H1 (cell line): ENCODE results near the gene CACNG8. TPM values are rescaled to one million over a fixed set of nuclear protein-coding genes. Genes with fewer than 3 reads are reported as not detected.

Source experiments
- CTCF ChIA-PET: fragments of 300-600 bp; sonication (Branson Sonifier 250); formaldehyde crosslinking; loops from one replicate; lab custom pipeline; 2021; ENCODE audit not compliant: partially characterized antibody; lab: Charles Lee
- POLR2A ChIA-PET: fragments of 300-600 bp; sonication (Branson Sonifier 250); formaldehyde crosslinking; loops from one replicate; lab custom pipeline; 2021; ENCODE audit warnings: inconsistent platforms; ENCODE audit not compliant: partially characterized antibody; lab: Charles Lee
- DNase-seq, 2 experiments: peaks; one replicate each; pipeline versions ENCODE4 v3.0.0 to v3.0.0-alpha.2; 2010 to 2022; ENCODE audit warnings: low spot score in 2 of 2, low read depth in 1 of 2, mixed read lengths in 1 of 2
- FAIRE-seq: peaks from 2 replicates; lab custom pipeline; 2011; peaks lifted over from hg19 to GRCh38; lab: Jason Lieb, UNC
- H2AFZ ChIP-seq: 2 replicates; pipeline ENCODE4 v1.8.1; 2012; ENCODE audit warnings: low read length, inconsistent platforms
- H2AK5ac ChIP-seq: 2 replicates; pipeline ENCODE4 v1.6.1; 2013; ENCODE audit warnings: low read depth, low read length
- H2BK120ac ChIP-seq: replicated peaks from 2 replicates; pipeline ENCODE3; 2013; ENCODE audit warnings: low read depth, low read length, inconsistent platforms
- H2BK12ac ChIP-seq: 2 replicates; pipeline ENCODE4 v1.6.1; 2013; ENCODE audit warnings: low read depth, low read length
- H2BK15ac ChIP-seq: 2 replicates; pipeline ENCODE4 v1.6.1; 2013; ENCODE audit warnings: low read length
- H2BK20ac ChIP-seq: 2 replicates; pipeline ENCODE4 v1.6.1; 2013; ENCODE audit warnings: low read length
- H2BK5ac ChIP-seq: 2 replicates; pipeline ENCODE4 v1.6.1; 2013; ENCODE audit warnings: low read depth, low read length
- H3K14ac ChIP-seq: 2 replicates; pipeline ENCODE4 v1.6.1; 2013; ENCODE audit warnings: inconsistent platforms; ENCODE audit not compliant: insufficient read length
- H3K18ac ChIP-seq: 2 replicates; pipeline ENCODE4 v1.6.1; 2013; ENCODE audit warnings: low read length; ENCODE audit errors: extremely low read depth
- H3K23ac ChIP-seq: 2 replicates; pipeline ENCODE4 v1.6.1; 2013; ENCODE audit warnings: inconsistent platforms; ENCODE audit not compliant: insufficient read length
- H3K23me2 ChIP-seq: 2 replicates; pipeline ENCODE4 v1.6.1; 2013; ENCODE audit warnings: low read depth, low read length
- H3K27ac ChIP-seq: 2 replicates; pipeline ENCODE4 v1.6.1; 2011; ENCODE audit warnings: low read depth, low read length, inconsistent platforms
- H3K27me3 ChIP-seq, 4 experiments: replicated peaks in 1 of 4; 1 replicate in 1 of 4; 2 replicates in 3 of 4; pipeline versions ENCODE4 v1.6.1 to v1.8.1; 2011 to 2013; ENCODE audit warnings: low read length in 3 of 4, mild to moderate bottlenecking in 3 of 4, inconsistent platforms in 2 of 4, mixed read lengths in 2 of 4, moderate library complexity in 1 of 4; ENCODE audit not compliant: control insufficient read depth in 3 of 4, insufficient read depth in 3 of 4; ENCODE audit errors: extremely low read depth in 1 of 4
- H3K36me3 ChIP-seq, 4 experiments: 2 replicates each; pipeline versions ENCODE4 v1.6.1 to v1.8.1; 2011 to 2013; ENCODE audit warnings: mild to moderate bottlenecking in 4 of 4, low read length in 3 of 4, moderate library complexity in 2 of 4, control low read depth in 1 of 4, inconsistent platforms in 1 of 4; ENCODE audit not compliant: insufficient read depth in 4 of 4, control insufficient read depth in 2 of 4
- H3K4ac ChIP-seq: replicated peaks from 2 replicates; pipeline ENCODE3; 2013; ENCODE audit warnings: low read length, low read depth, mixed read lengths, inconsistent platforms; ENCODE audit not compliant: insufficient read length
- H3K4me1 ChIP-seq, 4 experiments: replicated peaks in 1 of 4; 1 replicate in 1 of 4; 2 replicates in 3 of 4; pipeline versions ENCODE4 v1.6.1 to v1.8.1; 2011 to 2013; ENCODE audit warnings: low read length in 3 of 4, inconsistent platforms in 2 of 4, mixed read lengths in 1 of 4; ENCODE audit not compliant: insufficient read depth in 4 of 4, control insufficient read depth in 3 of 4
- H3K4me2 ChIP-seq, 2 experiments: 2 replicates each; pipeline versions ENCODE4 v1.6.1 to v1.8.1; 2011 to 2013; ENCODE audit warnings: low read depth in 2 of 2, low read length in 2 of 2, control low read depth in 1 of 2, inconsistent platforms in 1 of 2, mild to moderate bottlenecking in 1 of 2; ENCODE audit not compliant: insufficient read depth in 1 of 2
- H3K4me3 ChIP-seq, 4 experiments: fragments of 200-600, 300-600 bp in 1 of 4; sonication (generic), shearing (Covaris generic), sonication (Bioruptor Twin) in 1 of 4; 2 replicates each; pipeline versions ENCODE4 v1.5.1 to v1.8.1; 2011 to 2016; ENCODE audit warnings: low read length in 4 of 4, low read depth in 3 of 4, control low read depth in 2 of 4, inconsistent platforms in 2 of 4, mild to moderate bottlenecking in 2 of 4, mixed read lengths in 1 of 4, moderate library complexity in 1 of 4; ENCODE audit not compliant: insufficient read depth in 2 of 4; ENCODE audit errors: extremely low read depth in 1 of 4
- H3K56ac ChIP-seq: replicated peaks from 2 replicates; pipeline ENCODE3; 2013; ENCODE audit warnings: low read depth, mild to moderate bottlenecking, mixed read lengths, low read length, inconsistent platforms; ENCODE audit not compliant: insufficient read length
- H3K79me1 ChIP-seq: 2 replicates; pipeline ENCODE4 v1.6.1; 2013; ENCODE audit warnings: low read depth, low read length, control low read depth
- H3K79me2 ChIP-seq, 2 experiments: 2 replicates each; pipeline versions ENCODE4 v1.6.1 to v1.8.1; 2012 to 2013; ENCODE audit warnings: low read length in 2 of 2, mild to moderate bottlenecking in 2 of 2, inconsistent platforms in 1 of 2; ENCODE audit not compliant: insufficient read depth in 2 of 2, control insufficient read depth in 1 of 2
- H3K9ac ChIP-seq, 4 experiments: replicated peaks in 1 of 4; 1 replicate in 1 of 4; 2 replicates in 3 of 4; pipeline versions ENCODE4 v1.6.1 to v1.8.1; 2011 to 2013; ENCODE audit warnings: low read depth in 3 of 4, low read length in 3 of 4, control low read depth in 2 of 4, mild to moderate bottlenecking in 2 of 4, moderate library complexity in 2 of 4, inconsistent platforms in 1 of 4; ENCODE audit errors: extremely low read depth in 1 of 4
- H3K9me3 ChIP-seq, 2 experiments: 2 replicates each; pipeline versions ENCODE4 v1.6.1 to v1.8.1; 2012 to 2013; ENCODE audit warnings: mild to moderate bottlenecking in 2 of 2, moderate library complexity in 2 of 2, control low read depth in 1 of 2, inconsistent platforms in 1 of 2, low read depth in 1 of 2, low read length in 1 of 2, mixed read lengths in 1 of 2; ENCODE audit not compliant: insufficient read depth in 2 of 2
- H4K20me1 ChIP-seq, 2 experiments: replicated peaks in 1 of 2; 2 replicates each; pipeline versions ENCODE3 to v1.8.1; 2011 to 2013; ENCODE audit warnings: inconsistent platforms in 2 of 2, low read length in 2 of 2, mild to moderate bottlenecking in 1 of 2; ENCODE audit not compliant: insufficient read depth in 2 of 2, control insufficient read depth in 1 of 2
- H4K5ac ChIP-seq: 2 replicates; pipeline ENCODE4 v1.6.1; 2013; ENCODE audit warnings: low read length, low read depth, mixed read lengths, inconsistent platforms; ENCODE audit not compliant: insufficient read length
- H4K8ac ChIP-seq: 2 replicates; pipeline ENCODE4 v1.8.0; 2013; ENCODE audit warnings: mild to moderate bottlenecking, moderate library complexity, low read length, inconsistent platforms; ENCODE audit not compliant: insufficient read depth; ENCODE audit errors: extremely low read depth
- H4K91ac ChIP-seq: replicated peaks from 2 replicates; pipeline ENCODE3; 2013; ENCODE audit warnings: low read length, mixed read lengths, inconsistent platforms; ENCODE audit not compliant: insufficient read length
- CBX5 ChIP-seq: fragments of 300-800, 300-1000 bp; sonication (generic); IDR thresholded peaks from 2 replicates; pipeline ENCODE4 v1.7.1; 2016; ENCODE audit warnings: antibody characterized with exemption, low read length, low read depth
- CEBPB ChIP-seq: IDR thresholded peaks from 2 replicates; pipeline ENCODE4 v1.6.1; 2012; ENCODE audit warnings: low read depth, low read length
- EGR1 ChIP-seq: IDR thresholded peaks from 2 replicates; pipeline ENCODE4 v1.6.1; 2011; ENCODE audit warnings: low read depth, low read length, borderline replicate concordance
- EP300 ChIP-seq, 2 experiments: IDR thresholded peaks; 1 replicate in 1 of 2; 2 replicates in 1 of 2; pipeline ENCODE4 v1.6.1; 2011 to 2012; ENCODE audit warnings: low read depth in 2 of 2, low read length in 2 of 2, mild to moderate bottlenecking in 2 of 2, borderline replicate concordance in 1 of 2, inconsistent platforms in 1 of 2, moderate library complexity in 1 of 2
- HDAC2 ChIP-seq, 2 experiments: fragments of 300-600 bp in 1 of 2; sonication (generic) in 1 of 2; IDR thresholded peaks; 2 replicates each; pipeline ENCODE4 v1.6.1; 2011 to 2012; ENCODE audit warnings: low read depth in 2 of 2, low read length in 2 of 2, mild to moderate bottlenecking in 2 of 2, moderate library complexity in 2 of 2, borderline replicate concordance in 1 of 2, inconsistent platforms in 1 of 2
- HDAC6 ChIP-seq: IDR thresholded peaks from one replicate; pipeline ENCODE4 v1.7.1; 2012; ENCODE audit warnings: low read depth, mild to moderate bottlenecking, inconsistent platforms, low read length, moderate library complexity
- KDM1A ChIP-seq: fragments of 200-600, 300-600 bp; sonication (generic); IDR thresholded peaks from 2 replicates; pipeline ENCODE4 v1.7.1; 2016; ENCODE audit warnings: mild to moderate bottlenecking, low read length, borderline replicate concordance
- NRF1 ChIP-seq: IDR thresholded peaks from 2 replicates; pipeline ENCODE4 v1.6.1; 2011; ENCODE audit warnings: mild to moderate bottlenecking, low read depth, low read length, improper control_type of control experiment
- RXRA ChIP-seq: IDR thresholded peaks from 2 replicates; pipeline ENCODE4 v1.6.1; 2011; ENCODE audit warnings: low read depth, mild to moderate bottlenecking, low read length, moderate library complexity; ENCODE audit not compliant: insufficient read depth
- WGBS, 2 experiments: shearing (Covaris generic) in 1 of 2; methylation state at CpG; one replicate each; pipeline versions ENCODE4 v1.1.6 to v1.1.7; 2013 to 2015; ENCODE audit warnings: low lambda C conversion rate in 2 of 2, mixed read lengths in 2 of 2, inconsistent platforms in 1 of 2, low coverage in 1 of 2, missing lambda C conversion rate in 1 of 2; ENCODE audit not compliant: insufficient replicate concordance in 2 of 2, insufficient coverage in 1 of 2, insufficient read length in 1 of 2; ENCODE audit errors: extremely low coverage in 1 of 2, missing lambda C conversion rate in 1 of 2; 5-methylcytosine and 5-hydroxymethylcytosine counted together
- polyA plus RNA-seq, 7 experiments: library from polyadenylated mRNA; depleted of rRNA in 3 of 7; stranded (reverse) in 5 of 7; unstranded in 2 of 7; fragments of >200 nt in 5 of 7; fragments of 200-250 nt in 2 of 7; gene quantifications; 1 replicate in 5 of 7; 2 replicates in 1 of 7; 4 replicates in 1 of 7; pipeline versions ENCODE4 v1.2.1 to v1.2.3, GENCODE V29; 2011 to 2013; ENCODE audit warnings: missing spikeins in 2 of 7, mixed read lengths in 2 of 7
- total RNA-seq: library from RNA; stranded (reverse); fragmentation: NEBNext Ultra II Directional; extraction: Animal tissue kit (Norgen Biotek cat#: 25700); gene quantifications from 2 replicates; pipeline ENCODE4 v1.2.1, GENCODE V29; 2021
- TF ChIP-seq, protein P1 (sequence below): IDR thresholded peaks from 2 replicates; pipeline ENCODE4 v1.6.1; 2012; ENCODE audit warnings: low read length, inconsistent platforms

The CACNG8 gene
- total and polyA plus RNA-seq, 2 of the 8 experiments (the other 6 are each of a cell fraction or from before 2014, with no cell fraction given), result 0.41 to 4.5 TPM

GRCh38 chr19:53966931-53967330 is 4.2 kb downstream of the CACNG8 start:
- Histone ChIP-seq H4K91ac (no peak overlapping the region), H2BK120ac (no peak overlapping the region), H2BK5ac (no peak overlapping the region), H3K18ac (no peak overlapping the region), H3K23me2 (peaks cover 2% of the 10 kb centered on the region; the same call in 1 of the 2 replicates), H3K23ac (no peak overlapping the region), H3K27me3 (no peaks in the 10 kb centered on the region), H2BK20ac (no peak overlapping the region), H3K14ac (no peak overlapping the region)
- WGBS, 2 experiments, result 91% methylated on average over 7 of the region's 7 CpGs; no CpG with 5 or more reads in 1 of the 2 experiments
- no peak for DNase-seq
- TF ChIP-seq HDAC6, result no peak
- TF ChIP-seq KDM1A, result no peak
- TF ChIP-seq RXRA, result no peak
- no peak for TF ChIP-seq EP300 (IDR thresholded peaks at IDR 0.05; ENCODE audit: borderline replicate concordance in 1 of 2, low read depth in 2 of 2, low read length in 2 of 2)
- TF ChIP-seq, protein P1, sequence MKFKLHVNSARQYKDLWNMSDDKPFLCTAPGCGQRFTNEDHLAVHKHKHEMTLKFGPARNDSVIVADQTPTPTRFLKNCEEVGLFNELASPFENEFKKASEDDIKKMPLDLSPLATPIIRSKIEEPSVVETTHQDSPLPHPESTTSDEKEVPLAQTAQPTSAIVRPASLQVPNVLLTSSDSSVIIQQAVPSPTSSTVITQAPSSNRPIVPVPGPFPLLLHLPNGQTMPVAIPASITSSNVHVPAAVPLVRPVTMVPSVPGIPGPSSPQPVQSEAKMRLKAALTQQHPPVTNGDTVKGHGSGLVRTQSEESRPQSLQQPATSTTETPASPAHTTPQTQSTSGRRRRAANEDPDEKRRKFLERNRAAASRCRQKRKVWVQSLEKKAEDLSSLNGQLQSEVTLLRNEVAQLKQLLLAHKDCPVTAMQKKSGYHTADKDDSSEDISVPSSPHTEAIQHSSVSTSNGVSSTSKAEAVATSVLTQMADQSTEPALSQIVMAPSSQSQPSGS, result no peak
- no peak for TF ChIP-seq EGR1
- no peak for TF ChIP-seq CEBPB
- no peak for TF ChIP-seq NRF1
- no peak for TF ChIP-seq HDAC2 (IDR thresholded peaks at IDR 0.05; ENCODE audit: borderline replicate concordance in 1 of 2, low read depth in 2 of 2, low read length in 2 of 2)
- no peak for TF ChIP-seq CBX5
- TF ChIP-seq, all 59 proteins: peak for 0
- Histone ChIP-seq H3K9ac (no peak overlapping the region), H3K79me1 (peaks cover 6% of the 10 kb centered on the region), H3K4ac (no peak overlapping the region), H3K4me2 (no peak overlapping the region), H4K5ac (no peak overlapping the region), H4K8ac (no peak overlapping the region), H3K4me1 (peaks cover 0 to 5% (median under 1%) of the 10 kb centered on the region in 4 experiments; a peak in 2 of 7 replicates), H3K36me3 (peaks cover 7 to 34% (median 12%) of the 10 kb centered on the region in 4 experiments; a peak in 6 of 8 replicates), H2BK15ac (no peak overlapping the region), H3K27ac (no peak overlapping the region), H2BK12ac (no peak overlapping the region), H3K79me2 (peaks cover 0 to 13% of the 10 kb centered on the region in 2 experiments; a peak in 1 of 4 replicates), H3K9me3 (no peaks in the 10 kb centered on the region), H3K4me3 (no peak overlapping the region), H3K56ac (no peak overlapping the region), H4K20me1 (peaks cover 2 to 5% of the 10 kb centered on the region in 2 experiments), H2AK5ac (no peak overlapping the region), H2AFZ (no peak overlapping the region)
- CTCF ChIA-PET, result interaction anchor here (1.0 to 4.6 kb wide), 10 partner anchors 10 to 156 kb away, joined by 3 to 19 read pairs (median 4); no protein-coding TSS in a partner anchor
- no peak for FAIRE-seq
- POLR2A ChIA-PET, result interaction anchor here (1.2 to 1.5 kb wide), 4 partner anchors 10 to 26 kb away, joined by 4 to 6 read pairs (median 4); no protein-coding TSS in a partner anchor
